Neutrophil (primary cell): ENCODE data around the gene RAPSN.
A peak's percentile ranks its signal among the peaks of the same experiment; 100 is the strongest.

Source experiments
- H3K27ac ChIP-seq: fragments of 200-600 bp; sonication (generic); 2 replicates; pipeline ENCODE4 v1.5.1; 2016; ENCODE audit warnings: mild to moderate bottlenecking, moderate library complexity
- H3K27me3 ChIP-seq: fragments of 200-600 bp; sonication (generic); 2 replicates; pipeline ENCODE4 v1.6.0; 2016; ENCODE audit warnings: mild to moderate bottlenecking
- H3K36me3 ChIP-seq: fragments of 200-600 bp; sonication (generic); 2 replicates; pipeline ENCODE4 v1.5.1; 2017
- H3K4me1 ChIP-seq, 2 experiments: fragments of 200-600 bp in 1 of 2; sonication (generic) in 1 of 2; 1 replicate in 1 of 2; 2 replicates in 1 of 2; pipeline versions ENCODE4 v1.5.1 to v1.6.1; 2013 to 2016; ENCODE audit warnings: low read depth in 1 of 2, low read length in 1 of 2, mild to moderate bottlenecking in 1 of 2, moderate library complexity in 1 of 2; ENCODE audit not compliant: control insufficient read depth in 1 of 2, insufficient read depth in 1 of 2
- H3K4me3 ChIP-seq, 2 experiments: fragments of 200-600 bp in 1 of 2; sonication (generic) in 1 of 2; 1 replicate in 1 of 2; 2 replicates in 1 of 2; pipeline ENCODE4 v1.5.1; 2013 to 2016; ENCODE audit warnings: low read depth in 1 of 2, low read length in 1 of 2, mild to moderate bottlenecking in 1 of 2, moderate library complexity in 1 of 2
- H3K9me3 ChIP-seq: fragments of 200-600 bp; sonication (generic); 2 replicates; pipeline ENCODE4 v1.5.1; 2016
- TF ChIP-seq, protein P1 (sequence below): fragments of 200-600 bp; sonication (generic); IDR thresholded peaks from 2 replicates; pipeline ENCODE4 v1.5.1; 2016; ENCODE audit warnings: antibody characterized with exemption

RAPSN gene

DNA sequence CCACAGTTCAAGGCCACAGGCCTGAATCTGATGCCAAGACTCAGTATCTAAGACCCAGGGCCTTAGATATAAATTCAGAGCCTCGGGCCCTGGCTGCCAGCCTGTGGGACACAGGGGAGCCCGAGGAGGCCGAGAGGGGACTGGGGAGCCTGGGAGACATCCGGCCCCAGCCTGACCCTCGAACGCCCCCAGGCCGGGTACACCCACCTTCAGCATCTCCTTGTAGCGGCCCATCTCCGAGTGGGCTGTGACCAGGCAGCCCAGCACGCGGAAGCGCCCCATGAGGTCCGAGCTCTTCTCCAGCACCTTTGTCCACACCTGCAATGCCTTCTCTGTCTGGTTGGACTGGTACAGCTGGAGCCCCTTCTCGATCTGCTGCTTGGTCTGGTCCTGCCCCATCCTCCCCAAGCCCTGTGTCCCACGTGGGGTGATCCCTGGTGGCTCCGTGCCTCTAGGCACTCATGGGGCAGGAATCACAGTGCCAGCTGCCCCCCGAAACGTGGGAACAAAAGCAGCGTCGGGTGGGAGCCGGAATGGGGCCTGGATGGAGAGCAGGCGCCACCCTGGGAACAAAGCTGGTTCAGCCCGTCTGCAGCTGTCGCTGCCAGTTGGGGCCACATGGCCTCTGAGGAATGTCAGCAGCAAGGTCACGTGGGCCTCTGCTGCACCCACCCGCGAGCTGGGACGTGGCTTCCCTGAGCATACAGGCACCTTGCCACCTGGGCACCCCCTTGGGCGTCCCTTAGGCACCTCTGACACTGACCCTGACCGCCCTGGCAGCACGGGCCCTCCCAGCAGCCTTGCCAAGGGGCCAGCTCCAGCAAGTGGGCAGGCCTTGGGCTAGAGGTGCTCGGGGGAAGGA is at the start of gene RAPSN:
TSS of gene RAPSN (minus strand) at position 571 of the 862 bp plus-strand sequence. CDS start at position 399, 172 bp downstream.
- H3K27ac ChIP-seq: no peak within 1 kb of the TSS
- no peaks in the 10 kb centered on the region for H3K27me3 ChIP-seq
- H3K9me3 ChIP-seq: no peaks in the 10 kb centered on the region

DNA sequence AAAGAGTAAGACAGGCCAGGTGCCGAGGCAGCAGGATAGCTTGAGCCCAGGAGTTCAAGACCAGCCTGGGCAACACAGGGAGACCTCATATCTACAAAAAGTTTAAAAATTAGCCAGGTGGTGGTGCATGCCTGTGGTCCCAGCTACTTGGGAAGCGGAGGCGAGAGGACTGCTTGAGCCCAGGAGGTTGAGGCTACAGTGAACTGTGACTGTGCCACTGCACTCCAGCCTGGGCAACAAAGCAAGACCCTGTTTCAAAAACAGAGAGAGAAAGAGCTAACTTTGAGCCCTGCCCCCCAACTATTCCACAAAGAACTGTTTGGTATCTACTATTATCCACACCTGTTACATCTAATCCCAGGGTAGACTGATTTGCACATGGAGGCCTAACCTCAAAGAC is 49.2 kb upstream of the RAPSN start:
- Histone ChIP-seq H3K4me3 (no peak overlapping the region), H3K36me3 (peaks cover 13% of the 10 kb centered on the region), H3K4me1 (peaks cover 34 to 40% of the 10 kb centered on the region in 2 experiments), H3K9me3 (no peaks in the 10 kb centered on the region), H3K27me3 (no peaks in the 10 kb centered on the region), H3K27ac (peak overlapping the region; percentile 90)
- TF ChIP-seq, protein P1, sequence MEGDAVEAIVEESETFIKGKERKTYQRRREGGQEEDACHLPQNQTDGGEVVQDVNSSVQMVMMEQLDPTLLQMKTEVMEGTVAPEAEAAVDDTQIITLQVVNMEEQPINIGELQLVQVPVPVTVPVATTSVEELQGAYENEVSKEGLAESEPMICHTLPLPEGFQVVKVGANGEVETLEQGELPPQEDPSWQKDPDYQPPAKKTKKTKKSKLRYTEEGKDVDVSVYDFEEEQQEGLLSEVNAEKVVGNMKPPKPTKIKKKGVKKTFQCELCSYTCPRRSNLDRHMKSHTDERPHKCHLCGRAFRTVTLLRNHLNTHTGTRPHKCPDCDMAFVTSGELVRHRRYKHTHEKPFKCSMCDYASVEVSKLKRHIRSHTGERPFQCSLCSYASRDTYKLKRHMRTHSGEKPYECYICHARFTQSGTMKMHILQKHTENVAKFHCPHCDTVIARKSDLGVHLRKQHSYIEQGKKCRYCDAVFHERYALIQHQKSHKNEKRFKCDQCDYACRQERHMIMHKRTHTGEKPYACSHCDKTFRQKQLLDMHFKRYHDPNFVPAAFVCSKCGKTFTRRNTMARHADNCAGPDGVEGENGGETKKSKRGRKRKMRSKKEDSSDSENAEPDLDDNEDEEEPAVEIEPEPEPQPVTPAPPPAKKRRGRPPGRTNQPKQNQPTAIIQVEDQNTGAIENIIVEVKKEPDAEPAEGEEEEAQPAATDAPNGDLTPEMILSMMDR: no peak

More for the DNA sequence above, at the start of gene RAPSN:
- no peaks in the 10 kb centered on the region for H3K36me3 ChIP-seq
- TF ChIP-seq, protein P1: no peak
- H3K4me1 ChIP-seq: no peaks in the 10 kb centered on the region
- H3K4me3 ChIP-seq: no peak within 1 kb of the TSS

- H3K4me1 ChIP-seq: peaks cover 34 to 40% of the 10 kb centered on the region in 2 experiments
- H3K27me3 ChIP-seq: no peaks in the 10 kb centered on the region
- no peak overlapping the region for H3K4me3 ChIP-seq
- TF ChIP-seq, protein P1: no peak
- H3K9me3 ChIP-seq: no peaks in the 10 kb centered on the region
- H3K36me3 ChIP-seq: peaks cover 20% of the 10 kb centered on the region
- no peak overlapping the region for H3K27ac ChIP-seq
These were observed 47.9 kb upstream of the RAPSN start for GRCh38 chr11:47496808-47497207.

- Histone ChIP-seq H3K36me3 (peaks cover 20% of the 10 kb centered on the region), H3K9me3 (no peaks in the 10 kb centered on the region), H3K4me1 (peaks cover 34 to 40% of the 10 kb centered on the region in 2 experiments), H3K27ac (peak overlapping the region; percentile 57), H3K27me3 (no peaks in the 10 kb centered on the region), H3K4me3 (no peak overlapping the region)
- TF ChIP-seq, protein P1: no peak
These were observed 46.9 kb upstream of the RAPSN start for GRCh38 chr11:47495856-47496217.

DNA sequence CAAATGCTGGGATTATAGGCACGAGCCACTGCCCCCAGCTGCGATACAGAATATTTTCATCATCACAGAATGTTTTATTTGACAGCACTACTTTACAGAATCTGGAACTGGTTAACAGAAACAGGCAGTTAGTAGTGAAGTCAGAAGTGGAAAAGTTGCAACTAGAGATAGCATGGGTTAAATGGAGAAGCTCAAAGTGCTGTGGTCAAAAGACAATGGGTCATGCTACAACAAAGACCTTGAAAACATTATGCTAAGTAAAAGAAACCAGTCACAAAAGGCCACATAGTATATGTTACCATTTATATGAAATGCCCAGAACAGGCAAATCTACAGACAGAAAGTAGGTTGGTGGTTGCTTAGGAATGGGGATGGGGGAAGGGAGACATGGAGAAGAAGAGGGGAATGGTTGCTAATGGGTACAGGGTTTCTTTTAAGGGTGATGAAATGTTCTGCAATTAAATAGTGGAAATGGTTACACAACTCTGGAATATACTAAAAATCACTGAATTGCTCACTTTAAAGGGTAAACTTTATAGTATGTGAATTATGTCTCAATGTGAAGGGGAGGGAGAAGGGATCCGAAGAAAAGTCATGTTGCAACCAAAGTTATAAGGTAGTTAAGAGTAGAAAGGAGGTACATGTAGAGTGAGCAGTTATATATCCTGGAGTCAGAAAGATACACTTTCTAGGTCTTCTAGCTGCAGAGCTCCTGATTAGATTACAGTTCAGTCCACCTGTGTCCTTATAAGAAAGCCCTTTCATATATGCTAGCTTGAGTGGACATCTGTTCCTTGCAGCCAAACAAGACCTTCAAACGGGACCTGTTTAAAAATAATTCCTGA is 46.3 kb upstream of the RAPSN start:
- Histone ChIP-seq H3K27ac (peak overlapping the region; percentile 57), H3K4me1 (peaks cover 33 to 37% of the 10 kb centered on the region in 2 experiments), H3K36me3 (peaks cover 20% of the 10 kb centered on the region), H3K4me3 (no peak overlapping the region), H3K27me3 (no peaks in the 10 kb centered on the region), H3K9me3 (no peaks in the 10 kb centered on the region)
- TF ChIP-seq, protein P1: no peak
